IMR-90 (cell line): ENCODE measurements around the gene MYT1. TPM values are rescaled to one million over a fixed set of nuclear protein-coding genes. Genes with fewer than 3 reads are reported as not detected.

ENCODE experiments used
- ATAC-seq: fragments of 200-7000 bp; cut with Tn5 transposase; 2 replicates; pipeline ENCODE4 v1.9.1; 2020; ENCODE audit warnings: low read depth, mild to moderate bottlenecking, moderate library complexity
- BruUV-seq: library from RNA; stranded (reverse); fragments of 400-500 nt; replicated peaks from 2 replicates; lab custom pipeline; 2021; lab: Mats Ljungman, UMichigan
- CTCF ChIA-PET: fragments of 300-600 bp; formaldehyde crosslinking; extraction: SDS; loops from one replicate; lab custom pipeline; 2021; ENCODE audit warnings: antibody characterized with exemption; lab: Yijun Ruan, JAX
- POLR2A ChIA-PET: fragments of 300-600 bp; sonication (Branson Sonifier 250); formaldehyde crosslinking; loops from one replicate; lab custom pipeline; 2022; ENCODE audit warnings: antibody characterized with exemption; ENCODE audit not compliant: unreplicated experiment; lab: Charles Lee
- DNase-seq: peaks from one replicate; pipeline ENCODE4 v3.0.0; 2013
- H2AFZ ChIP-seq: replicated peaks from 2 replicates; pipeline ENCODE3; 2013; ENCODE audit warnings: low read length, mild to moderate bottlenecking; ENCODE audit not compliant: poor library complexity
- H2AK5ac ChIP-seq: 2 replicates; pipeline ENCODE4 v1.6.1; 2013; ENCODE audit warnings: low read depth, low read length, inconsistent platforms
- H2AK9ac ChIP-seq: replicated peaks from 2 replicates; pipeline ENCODE3; 2013; ENCODE audit warnings: mild to moderate bottlenecking, low read depth, low read length, moderate library complexity; ENCODE audit not compliant: poor library complexity
- H2BK120ac ChIP-seq: 2 replicates; pipeline ENCODE4 v1.6.1; 2013; ENCODE audit warnings: low read depth, low read length, inconsistent platforms
- H2BK15ac ChIP-seq: 3 replicates; pipeline ENCODE4 v1.6.1; 2013; ENCODE audit warnings: low read depth, low read length, inconsistent platforms
- H2BK20ac ChIP-seq: 2 replicates; pipeline ENCODE4 v1.6.1; 2013; ENCODE audit warnings: low read depth, mild to moderate bottlenecking, inconsistent platforms, low read length, moderate library complexity
- H2BK5ac ChIP-seq: 2 replicates; pipeline ENCODE4 v1.6.1; 2013; ENCODE audit warnings: mild to moderate bottlenecking, low read depth, low read length, inconsistent platforms; ENCODE audit not compliant: poor library complexity, severe bottlenecking
- H3K14ac ChIP-seq: replicated peaks from 2 replicates; pipeline ENCODE4 v1.6.1; 2013; ENCODE audit warnings: low read depth, low read length, inconsistent platforms
- H3K18ac ChIP-seq: 2 replicates; pipeline ENCODE4 v1.6.1; 2013; ENCODE audit warnings: low read depth, low read length, control low read depth
- H3K23ac ChIP-seq: 2 replicates; pipeline ENCODE4 v1.6.1; 2013; ENCODE audit warnings: low read depth, low read length, inconsistent platforms
- H3K27ac ChIP-seq: 2 replicates; pipeline ENCODE4 v1.5.1; 2013; ENCODE audit warnings: mild to moderate bottlenecking, control low read depth, low read length; ENCODE audit not compliant: insufficient read depth
- H3K27me3 ChIP-seq: 2 replicates; pipeline ENCODE4 v1.6.1; 2013; ENCODE audit warnings: low read length; ENCODE audit not compliant: control insufficient read depth, insufficient read depth
- H3K36me3 ChIP-seq: 2 replicates; pipeline ENCODE4 v1.6.1; 2013; ENCODE audit warnings: low read length, mixed read lengths; ENCODE audit not compliant: control insufficient read depth, insufficient read depth
- H3K4ac ChIP-seq: 2 replicates; pipeline ENCODE4 v1.6.1; 2013; ENCODE audit warnings: low read depth, low read length, inconsistent platforms
- H3K4me1 ChIP-seq: 2 replicates; pipeline ENCODE4 v1.6.1; 2013; ENCODE audit warnings: low read length, mixed read lengths; ENCODE audit not compliant: control insufficient read depth, insufficient read depth
- H3K4me2 ChIP-seq: 2 replicates; pipeline ENCODE4 v1.6.1; 2013; ENCODE audit warnings: low read depth, mild to moderate bottlenecking, control low read depth, low read length, moderate library complexity
- H3K4me3 ChIP-seq: 2 replicates; pipeline ENCODE4 v1.5.1; 2013; ENCODE audit warnings: low read depth, mild to moderate bottlenecking, control low read depth, low read length, moderate library complexity; ENCODE audit not compliant: insufficient read depth
- H3K56ac ChIP-seq: 2 replicates; pipeline ENCODE4 v1.6.1; 2013; ENCODE audit warnings: low read length, inconsistent platforms; ENCODE audit not compliant: insufficient read depth; ENCODE audit errors: extremely low read depth
- H3K79me1 ChIP-seq, 2 experiments: 2 replicates each; pipeline ENCODE4 v1.6.1; 2013; ENCODE audit warnings: low read length in 2 of 2, inconsistent platforms in 1 of 2, low read depth in 1 of 2
- H3K9ac ChIP-seq: 2 replicates; pipeline ENCODE4 v1.6.1; 2013; ENCODE audit warnings: low read depth, low read length, control low read depth
- H3K9me1 ChIP-seq: 2 replicates; pipeline ENCODE4 v1.6.1; 2013; ENCODE audit warnings: low read length, inconsistent platforms; ENCODE audit not compliant: insufficient read depth
- H3K9me3 ChIP-seq: 2 replicates; pipeline ENCODE4 v1.6.1; 2013; ENCODE audit warnings: low read length; ENCODE audit not compliant: control insufficient read depth, insufficient read depth
- H4K20me1 ChIP-seq: 2 replicates; pipeline ENCODE4 v1.6.1; 2013; ENCODE audit warnings: low read length, inconsistent platforms; ENCODE audit not compliant: insufficient read depth
- H4K5ac ChIP-seq: 2 replicates; pipeline ENCODE4 v1.6.1; 2013; ENCODE audit warnings: mild to moderate bottlenecking, low read depth, low read length, control low read depth
- H4K8ac ChIP-seq, 2 experiments: 2 replicates each; pipeline ENCODE4 v1.6.1; 2013; ENCODE audit warnings: low read depth in 2 of 2, low read length in 2 of 2, control low read depth in 1 of 2, inconsistent platforms in 1 of 2
- H4K91ac ChIP-seq: 2 replicates; pipeline ENCODE4 v1.6.1; 2013; ENCODE audit warnings: low read depth, low read length, inconsistent platforms; ENCODE audit not compliant: insufficient read depth
- BHLHE40 ChIP-seq: fragments of 150-350 bp; IDR thresholded peaks from 2 replicates; pipeline ENCODE4 v1.6.1; 2016; ENCODE audit warnings: mild to moderate bottlenecking, low read depth, low read length
- CEBPB ChIP-seq: IDR thresholded peaks from 2 replicates; pipeline ENCODE4 v1.6.1; 2012; ENCODE audit warnings: low read depth, low read length, improper control_type of control experiment
- FOS ChIP-seq: fragments of 150-350 bp; IDR thresholded peaks from 2 replicates; pipeline ENCODE4 v1.6.1; 2016; ENCODE audit warnings: low read depth, low read length
- MAFK ChIP-seq: IDR thresholded peaks from 2 replicates; pipeline ENCODE4 v1.6.1; 2012; ENCODE audit warnings: low read depth, low read length, improper control_type of control experiment
- MAZ ChIP-seq: IDR thresholded peaks from 2 replicates; pipeline ENCODE4 v1.6.1; 2012; ENCODE audit warnings: low read depth, mild to moderate bottlenecking, low read length, improper control_type of control experiment, moderate library complexity, borderline replicate concordance
- MXI1 ChIP-seq: IDR thresholded peaks from 2 replicates; pipeline ENCODE4 v1.6.1; 2012; ENCODE audit warnings: low read depth, mild to moderate bottlenecking, low read length, moderate library complexity, borderline replicate concordance
- NFE2L2 ChIP-seq: fragments of 150-350 bp; IDR thresholded peaks from 2 replicates; pipeline ENCODE4 v1.6.1; 2016; ENCODE audit warnings: low read depth, mild to moderate bottlenecking, low read length
- POLR2A ChIP-seq: IDR thresholded peaks from 2 replicates; pipeline ENCODE4 v1.6.1; 2012; ENCODE audit warnings: mild to moderate bottlenecking, low read depth, low read length
- RAD21 ChIP-seq: IDR thresholded peaks from 2 replicates; pipeline ENCODE4 v1.6.1; 2012; ENCODE audit warnings: low read length, improper control_type of control experiment
- WGBS, 2 experiments: methylation state at CpG; one replicate each; pipeline versions ENCODE4 v1.1.5 to v1.1.7; 2013; ENCODE audit warnings: missing lambda C conversion rate in 2 of 2; ENCODE audit not compliant: insufficient read length in 1 of 2; ENCODE audit errors: extremely low coverage in 2 of 2; 5-methylcytosine and 5-hydroxymethylcytosine counted together
- dilution Hi-C: fragments of 300-500 bp; cut with HindIII; formaldehyde crosslinking; loops from one replicate; pipeline ENCODE4 v1.14.3; 2018; ENCODE audit warnings: low sequenced_read_pairs; ENCODE audit not compliant: unreplicated experiment
- in situ Hi-C: fragments of 300-500 bp; cut with MboI; formaldehyde crosslinking; loops from 3 replicates; pipeline ENCODE4 v1.14.3; 2019; ENCODE audit warnings: low sequenced_read_pairs, inconsistent platforms, mixed read lengths
- intact Hi-C: fragments of 100-400 bp; cut with micrococcal nuclease; formaldehyde crosslinking; loops from 2 replicates; pipeline ENCODE4 v1.10.0; 2022
- polyA plus RNA-seq, 3 experiments: library from polyadenylated mRNA; depleted of rRNA; stranded (reverse); fragments of >200 nt; gene quantifications; 2 replicates each; pipeline ENCODE4 v1.2.3, GENCODE V29; 2012; ENCODE audit warnings: low replicate concordance in 1 of 3
- total RNA-seq: library from RNA; depleted of rRNA; stranded (reverse); fragments of >200 nt; gene quantifications from 2 replicates; pipeline ENCODE4 v1.2.3, GENCODE V29; 2012
- TF ChIP-seq, protein P1 (sequence below): fragments of 150-350 bp; IDR thresholded peaks from 2 replicates; pipeline ENCODE4 v1.6.1; 2017; ENCODE audit warnings: mild to moderate bottlenecking, antibody characterized with exemption, low read length, low read depth
- TF ChIP-seq, protein P2 (sequence below): conservative IDR thresholded peaks from 2 replicates; pipeline ENCODE4 v1.5.1; 2012; ENCODE audit warnings: mild to moderate bottlenecking, low read depth, low read length, improper control_type of control experiment

The MYT1 gene
- total and polyA plus RNA-seq, 2 of the 4 experiments (the other 2 are of a cell fraction), result not detected

DNA sequence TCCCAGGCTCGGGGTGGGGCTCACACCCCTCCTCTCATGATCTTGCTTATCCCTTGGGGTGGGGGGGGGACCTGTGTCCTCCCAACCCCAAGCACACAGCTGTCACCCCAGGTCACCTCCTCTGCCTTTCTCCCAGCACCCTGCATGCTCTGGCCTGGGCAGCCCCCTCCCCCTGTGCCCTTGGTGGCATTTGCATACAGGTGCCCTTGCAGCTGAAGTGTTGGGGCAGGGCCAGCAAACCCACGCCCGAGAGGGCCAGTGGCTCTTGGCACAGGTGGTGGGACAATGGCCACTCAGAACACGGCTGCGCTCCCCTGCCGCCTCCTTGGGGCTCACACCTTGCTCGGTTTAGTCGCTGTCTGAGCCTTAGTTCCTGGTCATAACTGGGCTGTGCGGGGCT is 11.3 kb upstream of the MYT1 start:
- CTCF ChIA-PET, result no interaction called here

More for the DNA sequence above, 11.3 kb upstream of the MYT1 start:
- BruUV-seq, result no TSS peak
- Histone ChIP-seq H2BK120ac (no peak overlapping the region), H2BK5ac (no peak overlapping the region), H3K23ac (no peak overlapping the region), H2AK9ac (no peak overlapping the region), H2AFZ (no peak overlapping the region), H2BK15ac (no peak overlapping the region), H3K4me1 (no peaks in the 10 kb centered on the region), H3K56ac (no peak overlapping the region), H3K9me3 (no peaks in the 10 kb centered on the region), H3K4me3 (no peak overlapping the region), H3K9ac (no peak overlapping the region), H3K4ac (no peak overlapping the region), H2BK20ac (no peak overlapping the region), H3K18ac (no peak overlapping the region), H4K91ac (no peak overlapping the region), H4K5ac (no peak overlapping the region), H2AK5ac (no peak overlapping the region), H4K8ac (no peak overlapping the region), H3K79me1 (no peaks in the 10 kb centered on the region), H3K9me1 (peaks cover 3% of the 10 kb centered on the region; the same call in 1 of the 2 replicates), H3K27ac (no peak overlapping the region), H3K4me2 (no peak overlapping the region), H3K27me3 (peaks cover 13% of the 10 kb centered on the region), H4K20me1 (no peaks in the 10 kb centered on the region; the same call in 1 of the 2 replicates), H3K36me3 (no peaks in the 10 kb centered on the region), H3K14ac (no peak overlapping the region)
- no peak for DNase-seq
- in situ Hi-C loops (no loop called here), dilution Hi-C loops (no loop called here), intact Hi-C loops (no loop called here)
- whole genome bisulfite sequencing, 2 experiments, result 50% methylated on average over 1 of the region's 9 CpGs; no CpG with 5 or more reads in 1 of the 2 experiments
- ATAC-seq, result no peak
- TF ChIP-seq, protein P1, sequence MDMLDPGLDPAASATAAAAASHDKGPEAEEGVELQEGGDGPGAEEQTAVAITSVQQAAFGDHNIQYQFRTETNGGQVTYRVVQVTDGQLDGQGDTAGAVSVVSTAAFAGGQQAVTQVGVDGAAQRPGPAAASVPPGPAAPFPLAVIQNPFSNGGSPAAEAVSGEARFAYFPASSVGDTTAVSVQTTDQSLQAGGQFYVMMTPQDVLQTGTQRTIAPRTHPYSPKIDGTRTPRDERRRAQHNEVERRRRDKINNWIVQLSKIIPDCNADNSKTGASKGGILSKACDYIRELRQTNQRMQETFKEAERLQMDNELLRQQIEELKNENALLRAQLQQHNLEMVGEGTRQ, result no peak
- TF ChIP-seq NFE2L2, result no peak
- no peak for TF ChIP-seq MAZ
- TF ChIP-seq MXI1, result no peak
- TF ChIP-seq RAD21, result no peak
- no peak for TF ChIP-seq FOS
- no peak for TF ChIP-seq POLR2A
- no peak for TF ChIP-seq CEBPB
- TF ChIP-seq BHLHE40, result no peak
- TF ChIP-seq, protein P2, sequence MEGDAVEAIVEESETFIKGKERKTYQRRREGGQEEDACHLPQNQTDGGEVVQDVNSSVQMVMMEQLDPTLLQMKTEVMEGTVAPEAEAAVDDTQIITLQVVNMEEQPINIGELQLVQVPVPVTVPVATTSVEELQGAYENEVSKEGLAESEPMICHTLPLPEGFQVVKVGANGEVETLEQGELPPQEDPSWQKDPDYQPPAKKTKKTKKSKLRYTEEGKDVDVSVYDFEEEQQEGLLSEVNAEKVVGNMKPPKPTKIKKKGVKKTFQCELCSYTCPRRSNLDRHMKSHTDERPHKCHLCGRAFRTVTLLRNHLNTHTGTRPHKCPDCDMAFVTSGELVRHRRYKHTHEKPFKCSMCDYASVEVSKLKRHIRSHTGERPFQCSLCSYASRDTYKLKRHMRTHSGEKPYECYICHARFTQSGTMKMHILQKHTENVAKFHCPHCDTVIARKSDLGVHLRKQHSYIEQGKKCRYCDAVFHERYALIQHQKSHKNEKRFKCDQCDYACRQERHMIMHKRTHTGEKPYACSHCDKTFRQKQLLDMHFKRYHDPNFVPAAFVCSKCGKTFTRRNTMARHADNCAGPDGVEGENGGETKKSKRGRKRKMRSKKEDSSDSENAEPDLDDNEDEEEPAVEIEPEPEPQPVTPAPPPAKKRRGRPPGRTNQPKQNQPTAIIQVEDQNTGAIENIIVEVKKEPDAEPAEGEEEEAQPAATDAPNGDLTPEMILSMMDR, result no peak
- no peak for TF ChIP-seq MAFK
- POLR2A ChIA-PET, result no interaction called here
